Lower leg skin (tissue), 4 donors: Measurements from ENCODE around the gene RAP1GAP. TPM values are rescaled to one million over a fixed set of nuclear protein-coding genes. Genes with fewer than 3 reads are reported as not detected.

Experiments
- DNase-seq, 2 donors: peaks; one replicate each; pipeline ENCODE4 v3.0.0-alpha.2; 2019; ENCODE audit warnings: low spot score in 2 of 2
- H3K4me3 ChIP-seq: fragments of 200-600 bp; sonication (generic); 2 replicates; pipeline ENCODE4 v1.5.1; 2017; ENCODE audit warnings: mild to moderate bottlenecking, low read depth; ENCODE audit not compliant: poor library complexity, severe bottlenecking
- CTCF ChIP-seq, 3 donors: fragments of 450-650 bp; IDR thresholded peaks; one replicate each; pipeline ENCODE4 v1.5.1; 2016; ENCODE audit warnings: antibody characterized with exemption in 3 of 3, mild to moderate bottlenecking in 3 of 3, moderate library complexity in 2 of 3
- POLR2A ChIP-seq, 2 donors: fragments of 450-650 bp; IDR thresholded peaks; one replicate each; pipeline ENCODE4 v1.6.1; 2016 to 2017; ENCODE audit warnings: antibody characterized with exemption in 2 of 2, mild to moderate bottlenecking in 1 of 2, moderate library complexity in 1 of 2
- WGBS, 2 donors: methylation state at CpG; one replicate each; pipeline ENCODE4 v1.1.5; 2018; 5-methylcytosine and 5-hydroxymethylcytosine counted together
- intact Hi-C: fragments of 100-400 bp; cut with DNase I; formaldehyde crosslinking; loops from one replicate; pipeline ENCODE4 v1.15.0; 2023; ENCODE audit warnings: low total_unique reads
- total RNA-seq, 4 donors: library from RNA; depleted of rRNA; stranded (reverse); fragments of >200 nt; gene quantifications; one replicate each; pipeline ENCODE4 v1.1.0, GENCODE V29; 2016

RAP1GAP gene
- total RNA-seq, 4 donors from 2014 or later, result 1.3 to 4.0 (median 2.6) TPM

GRCh38 chr1:21664806-21665588 lies 4.2 kb downstream of the RAP1GAP start:
- no peak for DNase-seq
- 71 to 72% methylated on average over 10 of the region's 10 CpGs for WGBS, 2 donors
- H3K4me3 ChIP-seq, result no peak overlapping the region
- intact Hi-C loops, result loop anchor here (5.0 kb wide), 1 partner anchor 433 kb away; no protein-coding TSS in a partner anchor
- TF ChIP-seq CTCF (IDR thresholded peaks at IDR 0.05), result no peak
- TF ChIP-seq POLR2A (IDR thresholded peaks at IDR 0.05), result no peak

GRCh38 chr1:21663951-21664805 lies 5.0 kb downstream of the RAP1GAP start:
- intact Hi-C loops, result loop anchor here (5.0 kb wide), 1 partner anchor 432 kb away; no protein-coding TSS in a partner anchor
- DNase-seq, result peak in 1 of 2 donors; percentile 66
- H3K4me3 ChIP-seq, result no peak overlapping the region
- WGBS, 2 donors, result 70 to 74% methylated on average over 16 of the region's 16 CpGs
- TF ChIP-seq POLR2A (IDR thresholded peaks at IDR 0.05), result no peak
- no peak for TF ChIP-seq CTCF (IDR thresholded peaks at IDR 0.05)

- DNase-seq, result peak in 1 of 2 donors; percentile 74
- WGBS, 2 donors, result 66 to 77% methylated on average over 9 to 11 of the region's 11 CpGs
- no peak overlapping the region for H3K4me3 ChIP-seq
- no peak for TF ChIP-seq POLR2A (IDR thresholded peaks at IDR 0.05)
- no peak for TF ChIP-seq CTCF (IDR thresholded peaks at IDR 0.05)
- intact Hi-C loops, result loop anchor here (5.0 kb wide), 1 partner anchor 431 kb away; no protein-coding TSS in a partner anchor
Observed at GRCh38 chr1:21663248-21663950, 5.8 kb downstream of the RAP1GAP start.

- TF ChIP-seq CTCF (IDR thresholded peaks at IDR 0.05), result no peak
- no peak for TF ChIP-seq POLR2A (IDR thresholded peaks at IDR 0.05)
- 77 to 88% methylated on average over 6 of the region's 6 CpGs for WGBS, 2 donors
- intact Hi-C loops, result loop anchor here (5.0 kb wide), 1 partner anchor 430 kb away; no protein-coding TSS in a partner anchor
- DNase-seq, result peak in 1 of 2 donors; percentile 76
- no peak overlapping the region for H3K4me3 ChIP-seq
Observed at GRCh38 chr1:21662426-21663247, 6.5 kb downstream of the RAP1GAP start.

- WGBS, 2 donors, result 47 to 50% methylated on average over 4 of the region's 5 CpGs
- TF ChIP-seq CTCF (IDR thresholded peaks at IDR 0.05) (no peak), POLR2A (IDR thresholded peaks at IDR 0.05) (no peak)
- no peak overlapping the region for H3K4me3 ChIP-seq
- peak in 1 of 2 donors; percentile 58 for DNase-seq
- intact Hi-C loops, result loop anchor here (5.0 kb wide), 1 partner anchor 430 kb away; no protein-coding TSS in a partner anchor
Observed at GRCh38 chr1:21661886-21662285, 7.3 kb downstream of the RAP1GAP start.
